GM18498 (cell line): ENCODE measurements around the gene ETS2.

Source experiments
- ATAC-seq: cut with Tn5 transposase; IDR thresholded peaks from one replicate; pipeline ENCODE4 v1.9.1; 2021; ENCODE audit warnings: mild to moderate bottlenecking, moderate library complexity; ENCODE audit not compliant: unreplicated experiment

The ETS2 gene

DNA sequence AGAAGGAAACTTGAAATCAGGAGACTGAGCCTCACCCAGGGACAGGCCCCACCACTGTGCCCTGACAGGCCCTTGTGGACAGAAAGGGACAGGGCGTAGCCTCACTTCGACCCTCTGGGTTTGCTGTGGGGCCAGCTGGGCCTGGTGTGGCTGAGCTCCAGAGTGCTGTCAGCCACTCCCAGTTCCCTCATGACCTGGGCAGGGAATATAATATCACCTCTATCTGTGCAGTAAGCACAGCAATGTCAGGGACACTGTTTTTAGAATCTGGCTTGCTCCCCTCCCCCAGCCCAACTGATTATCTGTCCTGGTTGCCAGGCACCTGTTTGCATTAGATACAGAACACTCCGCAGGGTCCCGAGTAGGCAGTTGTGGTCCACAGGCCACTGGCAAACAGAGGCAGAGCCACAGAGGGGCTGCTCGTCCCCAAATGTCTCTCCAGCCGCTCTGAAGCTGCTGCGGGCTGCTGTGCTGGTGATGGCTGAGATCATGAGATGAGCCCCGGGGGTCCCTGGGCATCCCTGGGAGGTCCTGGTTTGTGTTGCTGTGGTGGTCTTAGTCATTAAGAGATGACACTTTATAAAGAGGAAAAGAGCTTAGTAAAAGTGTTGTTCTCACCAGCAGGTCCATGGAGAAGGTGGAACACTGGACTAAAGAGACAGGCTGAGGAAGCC is 51.6 kb downstream of the ETS2 start:
- no peak for ATAC-seq

DNA sequence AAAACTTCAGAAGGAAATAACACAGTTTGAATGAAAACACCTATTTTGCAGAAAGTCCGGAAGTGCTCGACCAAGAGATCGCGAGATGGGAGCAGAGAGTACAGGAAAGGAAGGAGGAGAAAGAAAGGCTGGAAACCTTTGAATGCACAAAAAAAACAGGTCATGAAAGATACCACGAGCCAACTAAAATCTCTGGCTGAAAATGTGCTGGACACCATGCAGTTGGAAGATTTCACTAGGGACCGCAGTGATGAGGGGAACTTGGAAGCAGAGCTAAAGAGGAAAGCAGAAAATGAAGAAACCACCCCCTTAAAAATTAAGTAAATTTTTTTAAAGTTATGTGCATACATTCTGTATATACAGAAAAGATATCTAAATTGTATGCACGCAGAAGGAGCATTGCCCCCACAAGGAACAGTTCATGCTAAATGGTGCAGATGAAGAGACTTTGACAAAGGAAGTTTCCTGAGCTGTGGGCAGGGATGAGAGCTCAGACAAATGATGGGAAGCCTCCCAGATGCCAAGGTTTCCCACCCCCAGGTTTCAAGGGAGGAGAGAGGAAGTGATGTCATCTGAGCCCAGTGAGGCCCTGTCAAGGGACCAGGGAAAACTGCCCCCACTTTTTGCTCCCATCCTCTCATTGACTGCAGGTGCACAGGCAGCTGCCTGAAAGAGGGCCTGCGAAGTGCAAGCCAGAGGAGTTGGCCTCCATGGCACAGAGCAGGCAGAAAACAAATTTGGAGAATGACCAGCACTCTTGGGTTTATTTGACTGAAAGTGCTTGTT is 52.5 kb downstream of the ETS2 start:
- ATAC-seq = no peak

DNA sequence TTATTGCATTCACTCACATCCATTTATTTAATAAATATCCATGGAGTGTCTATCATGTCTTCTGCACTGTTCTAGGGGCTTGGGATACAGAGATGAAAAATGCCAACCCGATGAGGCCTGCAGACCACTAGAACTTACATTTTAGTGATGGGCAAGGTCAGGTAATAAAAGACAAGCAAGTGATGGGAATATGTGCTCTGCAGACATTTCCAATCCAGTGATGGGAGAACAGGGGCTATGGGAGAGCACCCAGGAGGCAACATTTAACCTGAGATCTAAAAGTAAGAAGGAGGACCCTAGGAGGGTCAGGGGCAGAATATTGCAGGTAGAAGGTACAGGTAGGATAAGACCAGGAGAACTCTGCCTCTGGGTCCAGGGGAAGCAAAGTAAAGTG is 53.1 kb downstream of the ETS2 start:
- ATAC-seq = no peak

DNA sequence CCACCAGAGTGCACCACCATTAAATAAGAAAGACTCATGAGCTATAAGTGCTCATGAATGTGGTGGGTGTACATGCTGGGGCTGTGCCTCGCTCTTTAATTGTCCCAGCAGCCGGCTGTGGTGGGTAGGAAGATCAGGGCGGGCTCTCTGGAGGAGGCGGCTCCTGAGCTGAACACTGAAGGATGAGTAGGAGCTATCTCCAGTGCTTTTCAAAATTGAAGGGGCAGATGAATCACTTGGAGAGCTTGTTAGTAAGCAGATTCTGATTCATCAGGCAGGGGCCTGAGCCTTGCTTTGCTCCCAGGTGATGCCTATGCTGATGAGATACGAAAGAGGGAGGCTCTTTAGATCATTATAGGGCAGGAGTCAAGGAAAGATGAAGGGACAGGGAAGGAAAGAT is 54.1 kb downstream of the ETS2 start:
- ATAC-seq = no peak

DNA sequence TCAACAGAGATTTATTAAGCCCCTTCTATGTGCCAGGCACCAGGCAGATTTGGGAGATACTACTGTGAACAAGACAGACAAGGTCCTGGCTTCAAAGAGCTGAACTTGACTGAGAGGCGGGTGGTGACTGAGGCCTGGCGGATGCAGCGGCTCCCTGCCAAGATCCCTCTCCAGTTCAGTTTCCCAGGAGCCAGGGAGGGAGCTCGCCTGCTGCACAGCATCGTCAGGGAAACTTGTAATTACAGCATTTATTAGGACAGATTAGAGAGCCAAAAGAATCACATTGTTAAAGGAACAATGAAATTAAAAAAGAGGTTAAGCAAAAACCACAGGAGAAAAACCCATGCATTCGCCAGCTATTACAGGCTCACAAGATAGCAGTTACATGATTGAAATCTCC is 55.3 kb downstream of the ETS2 start:
- ATAC-seq = no peak

DNA sequence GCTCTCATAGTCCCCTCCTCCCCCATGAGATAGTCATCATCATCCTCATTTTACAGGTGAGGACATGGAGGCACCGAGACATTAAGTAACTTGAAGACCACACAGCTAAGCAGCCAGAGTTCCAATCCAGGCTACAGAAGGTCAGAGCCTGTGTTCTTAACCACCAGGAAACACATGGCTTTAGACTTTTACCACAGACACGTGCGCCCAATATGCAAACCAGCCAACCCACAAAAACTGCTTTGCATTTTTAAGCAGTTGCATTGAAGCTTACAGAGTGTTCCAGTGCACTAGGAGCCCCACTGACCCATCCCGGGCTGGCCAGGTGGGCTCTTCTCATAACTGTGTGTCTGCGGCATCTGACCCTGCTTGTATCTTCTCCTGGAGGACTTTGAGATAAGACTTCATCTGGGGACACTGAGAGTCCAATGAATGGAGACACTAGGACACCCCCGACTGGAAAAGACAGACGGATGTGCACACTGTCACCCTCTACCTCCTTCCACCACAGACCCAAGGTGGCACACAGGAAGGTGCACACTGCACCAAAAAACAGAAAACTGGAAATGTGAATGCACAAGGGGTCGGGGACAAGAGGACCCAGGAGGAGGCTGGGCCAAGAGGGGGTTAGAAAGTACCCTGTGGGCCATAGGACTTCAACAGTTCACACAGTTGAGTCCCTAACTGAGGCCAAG is 56.4 kb downstream of the ETS2 start:
- ATAC-seq = peak; percentile 93

DNA sequence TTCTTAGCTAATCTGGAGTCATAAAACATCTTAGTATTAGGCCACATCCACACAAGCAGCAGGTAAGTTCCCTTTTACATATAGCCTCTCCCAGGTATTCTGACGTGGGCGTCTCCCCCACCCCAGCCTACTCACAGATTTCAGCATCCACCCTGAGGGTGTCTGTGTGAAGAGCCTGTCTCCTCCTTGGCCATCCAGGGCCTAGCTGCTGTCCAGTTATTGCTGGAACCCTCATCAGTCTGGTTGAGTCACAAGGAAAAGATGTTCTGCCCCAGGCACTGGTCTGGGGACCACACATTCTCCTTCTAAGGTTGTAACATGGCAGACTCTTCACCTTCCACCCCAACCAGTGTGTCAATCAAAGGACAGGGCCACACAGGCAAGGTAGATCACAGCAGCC is 57.6 kb downstream of the ETS2 start:
- no peak for ATAC-seq

DNA sequence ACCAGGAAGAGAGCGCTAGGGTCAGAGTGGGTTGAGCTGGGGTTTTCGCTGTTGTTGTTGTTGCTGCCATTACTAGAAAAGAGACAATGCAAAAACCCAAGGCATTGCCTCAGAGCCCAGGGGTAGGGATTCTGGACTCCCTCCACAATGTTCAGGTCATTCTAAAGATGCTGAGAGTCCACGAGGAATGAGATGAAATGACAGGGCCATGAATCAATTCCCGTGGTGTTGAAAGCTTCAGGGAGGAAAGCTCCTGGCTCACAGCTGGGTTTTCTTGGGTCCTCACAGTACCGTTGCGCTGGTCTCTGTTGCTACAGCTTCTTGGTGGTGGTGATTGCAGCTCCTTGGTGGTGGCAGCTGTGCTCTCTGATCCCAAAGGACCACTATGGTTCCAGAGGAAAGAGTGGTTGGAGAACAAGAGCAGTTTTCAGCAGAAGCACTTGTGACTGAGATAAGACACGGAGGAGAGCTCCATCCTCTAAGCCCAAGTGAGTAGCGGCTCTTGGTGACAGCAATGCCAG is 58.2 kb downstream of the ETS2 start:
- no peak for ATAC-seq

DNA sequence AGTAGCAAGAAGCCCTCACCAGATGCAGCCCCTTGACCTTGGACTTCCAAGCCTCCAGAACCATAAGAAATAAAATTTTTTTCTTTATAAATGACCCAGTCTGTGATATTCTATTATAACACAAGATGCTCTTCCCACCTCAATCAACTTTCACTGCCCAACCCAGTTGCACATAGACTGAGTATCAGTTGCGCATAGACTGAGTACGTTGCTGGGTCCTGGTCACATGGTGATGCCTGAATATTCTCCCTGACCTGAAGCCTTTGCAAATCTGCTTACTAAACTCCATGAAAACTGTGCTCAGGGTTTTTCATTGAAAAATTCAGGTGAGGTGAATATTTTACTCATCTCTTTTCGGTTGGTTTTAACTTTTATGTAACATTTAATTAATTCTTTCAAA is 59.2 kb downstream of the ETS2 start:
- ATAC-seq = no peak

DNA sequence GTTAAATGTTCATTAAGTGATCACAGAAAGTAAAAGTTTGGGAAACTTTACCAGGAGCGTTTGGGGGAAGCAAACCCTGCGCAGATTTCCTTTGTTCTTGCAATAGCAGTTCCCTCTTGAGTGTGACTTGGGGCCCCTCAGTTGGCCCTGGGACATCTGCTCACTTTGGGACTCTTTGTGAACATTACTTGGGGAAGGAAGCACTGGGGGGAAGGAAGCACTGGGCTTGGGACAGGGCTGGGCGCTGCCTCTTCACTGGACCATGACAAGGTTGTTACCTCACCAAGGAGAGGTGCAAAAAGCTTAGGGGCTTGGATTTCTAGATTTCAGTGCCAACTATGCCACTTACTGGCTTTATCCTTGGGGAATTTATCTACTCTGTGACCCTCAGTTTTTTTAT is 63.5 kb downstream of the ETS2 start:
- ATAC-seq = no peak

DNA sequence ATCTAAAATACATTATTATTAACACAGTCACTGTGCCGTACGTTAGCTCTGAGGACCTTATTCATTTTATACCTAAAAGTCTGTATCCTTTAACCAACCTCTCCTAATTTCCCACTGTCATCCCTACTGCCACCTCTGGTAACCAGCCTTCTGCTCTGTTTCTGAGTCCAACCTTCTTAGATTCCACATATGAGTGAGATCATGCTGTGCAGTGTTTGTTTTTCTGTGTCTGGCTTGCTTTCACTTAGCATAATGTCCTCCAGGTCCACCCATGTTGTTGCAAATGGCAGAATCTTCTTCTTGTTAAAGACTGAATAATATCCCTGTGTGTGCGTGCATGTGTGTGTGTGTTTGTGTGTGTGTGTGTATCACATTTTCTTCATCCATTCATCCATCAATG is 64.2 kb downstream of the ETS2 start:
- ATAC-seq = no peak
